ENCODE data around the gene DCUN1D1. TPM values are rescaled to one million over a fixed set of nuclear protein-coding genes. Genes with fewer than 3 reads are reported as not detected.

Gene DCUN1D1
- total RNA-seq, 1 experiment from 2014 or later: 75.3 TPM

GRCh38 chr3:183022936-183023516 lies 42.7 kb upstream of the DCUN1D1 start:
- Histone ChIP-seq H3K27me3 (replicated peaks; ENCODE audit: insufficient read depth, low read depth, low read length, poor library complexity) (no peaks in the 10 kb centered on the region), H3K27ac (ENCODE audit: low read depth, low read length, poor library complexity, severe bottlenecking) (no peak overlapping the region), H3K9me3 (ENCODE audit: low read depth, low read length, poor library complexity, severe bottlenecking) (no peaks in the 10 kb centered on the region), H3K4me1 (ENCODE audit: insufficient read depth, low read length, poor library complexity, severe bottlenecking) (no peaks in the 10 kb centered on the region), H3K4me3 (ENCODE audit: low read depth, low read length, poor library complexity, severe bottlenecking) (no peak overlapping the region), H3K36me3 (ENCODE audit: insufficient read depth, low read length, poor library complexity, severe bottlenecking) (peaks cover 18% of the 10 kb centered on the region)
- ChIA-PET CTCF (interaction anchor here (0.7 kb wide), 1 partner anchor 156 kb away, joined by 4 read pairs; no protein-coding TSS in a partner anchor), POLR2A (ENCODE audit: low non-redundant PET) (no interaction called here)
- no TSS peak for BruUV-seq (replicated peaks)
- no peak for TF ChIP-seq EZH2 (IDR thresholded peaks at IDR 0.05; ENCODE audit: borderline replicate concordance, low read depth, low read length, poor library complexity, severe bottlenecking)
- no peak for TF ChIP-seq CTCF (conservative IDR thresholded peaks at IDR 0.05; ENCODE audit: low read depth, low read length)
- intact Hi-C loops (cut with micrococcal nuclease; ENCODE audit: unreplicated experiment): no loop called here
- DNase-seq (ENCODE audit: low spot score): no peak

GRCh38 chr3:183018421-183019192 lies 38.3 kb upstream of the DCUN1D1 start:
- Histone ChIP-seq H3K27me3 (replicated peaks; ENCODE audit: insufficient read depth, low read depth, low read length, poor library complexity) (no peaks in the 10 kb centered on the region), H3K4me3 (ENCODE audit: low read depth, low read length, poor library complexity, severe bottlenecking) (no peak overlapping the region), H3K9me3 (ENCODE audit: low read depth, low read length, poor library complexity, severe bottlenecking) (no peaks in the 10 kb centered on the region), H3K36me3 (ENCODE audit: insufficient read depth, low read length, poor library complexity, severe bottlenecking) (peaks cover 18% of the 10 kb centered on the region), H3K4me1 (ENCODE audit: insufficient read depth, low read length, poor library complexity, severe bottlenecking) (no peaks in the 10 kb centered on the region), H3K27ac (ENCODE audit: low read depth, low read length, poor library complexity, severe bottlenecking) (no peak overlapping the region)
- BruUV-seq (replicated peaks): no TSS peak
- DNase-seq (ENCODE audit: low spot score): peak; percentile 29
- POLR2A ChIA-PET (ENCODE audit: low non-redundant PET): no interaction called here
- intact Hi-C loops (cut with micrococcal nuclease; ENCODE audit: unreplicated experiment): no loop called here
- no peak for TF ChIP-seq EZH2 (IDR thresholded peaks at IDR 0.05; ENCODE audit: borderline replicate concordance, low read depth, low read length, poor library complexity, severe bottlenecking)
- TF ChIP-seq CTCF (conservative IDR thresholded peaks at IDR 0.05; ENCODE audit: low read depth, low read length): no peak
- CTCF ChIA-PET: no interaction called here

GRCh38 chr3:183015185-183015584 lies 34.8 kb upstream of the DCUN1D1 start:
- Histone ChIP-seq H3K9me3 (ENCODE audit: low read depth, low read length, poor library complexity, severe bottlenecking) (no peaks in the 10 kb centered on the region), H3K4me1 (ENCODE audit: insufficient read depth, low read length, poor library complexity, severe bottlenecking) (no peaks in the 10 kb centered on the region), H3K36me3 (ENCODE audit: insufficient read depth, low read length, poor library complexity, severe bottlenecking) (peaks cover 7% of the 10 kb centered on the region), H3K4me3 (ENCODE audit: low read depth, low read length, poor library complexity, severe bottlenecking) (no peak overlapping the region), H3K27ac (ENCODE audit: low read depth, low read length, poor library complexity, severe bottlenecking) (no peak overlapping the region), H3K27me3 (replicated peaks; ENCODE audit: insufficient read depth, low read depth, low read length, poor library complexity) (no peaks in the 10 kb centered on the region)
- no TSS peak for BruUV-seq (replicated peaks)
- ChIA-PET CTCF (no interaction called here), POLR2A (ENCODE audit: low non-redundant PET) (no interaction called here)
- DNase-seq (ENCODE audit: low spot score): no peak
- TF ChIP-seq EZH2 (IDR thresholded peaks at IDR 0.05; ENCODE audit: borderline replicate concordance, low read depth, low read length, poor library complexity, severe bottlenecking): no peak
- TF ChIP-seq CTCF (conservative IDR thresholded peaks at IDR 0.05; ENCODE audit: low read depth, low read length): no peak
- intact Hi-C loops (cut with micrococcal nuclease; ENCODE audit: unreplicated experiment): no loop called here

All from A673 (cell line).